Measurements from ENCODE around the gene CAPN1.
A peak's percentile ranks its signal among the peaks of the same experiment; 100 is the strongest.
"Not testable (repeated sequence)": the region's sequence is repeated elsewhere in the genome, so short reads cannot be mapped to it uniquely, and the experiment has no call there.

Gene CAPN1

GRCh38 chr11:65160643-65161042, 21.1 kb upstream of the CAPN1 start:
- DNase-seq = no peak

- DNase-seq = no peak
Observed at GRCh38 chr11:65163684-65164083, 18.0 kb upstream of the CAPN1 start.

- DNase-seq = no peak
Observed at GRCh38 chr11:65165410-65166317, 16.1 kb upstream of the CAPN1 start.

GRCh38 chr11:65166893-65167292, 14.8 kb upstream of the CAPN1 start:
- DNase-seq = no peak

- DNase-seq = no peak
Observed at GRCh38 chr11:65167656-65168055, 14.1 kb upstream of the CAPN1 start.

- no peak for DNase-seq
Observed at GRCh38 chr11:65169164-65169641, 12.5 kb upstream of the CAPN1 start.

GRCh38 chr11:65170058-65170534, 11.6 kb upstream of the CAPN1 start, which contains the start of gene SPDYC:
Gene SPDYC, plus strand, starts transcription at chr11:65170233. Its CDS starts 1,125 bp downstream, at chr11:65171358.
- no peak for DNase-seq

- no peak for DNase-seq
Observed at GRCh38 chr11:65172600-65172999, 9.1 kb upstream of the CAPN1 start.

- not testable (repeated sequence) for DNase-seq
Observed at GRCh38 chr11:65174571-65175010, 7.1 kb upstream of the CAPN1 start.

GRCh38 chr11:65180877-65181568, 705 bp upstream of the CAPN1 start:
- peak; percentile 38 for DNase-seq

- no peak for DNase-seq
Observed at GRCh38 chr11:65182258-65183170, 786 bp downstream of the CAPN1 start.

GRCh38 chr11:65183201-65183891, 1.6 kb downstream of the CAPN1 start:
- no peak for DNase-seq

- no peak for DNase-seq
Observed at GRCh38 chr11:65184146-65184545, 2.4 kb downstream of the CAPN1 start.

- no peak for DNase-seq
Observed at GRCh38 chr11:65185171-65185570, 3.4 kb downstream of the CAPN1 start.

GRCh38 chr11:65185869-65186341, 4.2 kb downstream of the CAPN1 start:
- DNase-seq = no peak

GRCh38 chr11:65186701-65187100, 5.0 kb downstream of the CAPN1 start:
- no peak for DNase-seq

- no peak for DNase-seq
Observed at GRCh38 chr11:65187146-65187675, 5.5 kb downstream of the CAPN1 start.

GRCh38 chr11:65187971-65188461, 6.3 kb downstream of the CAPN1 start:
- no peak for DNase-seq

- no peak for DNase-seq
Observed at GRCh38 chr11:65188486-65188885, 6.8 kb downstream of the CAPN1 start.

- no peak for DNase-seq
Observed at GRCh38 chr11:65189191-65189590, 7.5 kb downstream of the CAPN1 start.

GRCh38 chr11:65194564-65194963, 12.8 kb downstream of the CAPN1 start:
- no peak for DNase-seq

All from effector CD8-positive, alpha-beta T cell (primary cell).